H9 (cell line): Measurements from ENCODE around the gene CFAP61. TPM values are rescaled to one million over a fixed set of nuclear protein-coding genes. Genes with fewer than 3 reads are reported as not detected.

ENCODE experiments used
- DNase-seq: peaks from one replicate; pipeline ENCODE4 v3.0.0-alpha.2; 2017
- H2AFZ ChIP-seq: one replicate; pipeline ENCODE4 v1.6.1; 2013; ENCODE audit warnings: mild to moderate bottlenecking, low read length, control low read depth, moderate library complexity
- H2AK5ac ChIP-seq: 2 replicates; pipeline ENCODE4 v1.6.1; 2013; ENCODE audit warnings: low read length, control low read depth, mixed read lengths; ENCODE audit not compliant: insufficient read length
- H2BK120ac ChIP-seq: one replicate; pipeline ENCODE4 v1.6.1; 2013; ENCODE audit warnings: low read depth, mild to moderate bottlenecking, low read length, control low read depth, inconsistent platforms; ENCODE audit not compliant: poor library complexity, severe bottlenecking
- H2BK12ac ChIP-seq: 2 replicates; pipeline ENCODE4 v1.6.1; 2013; ENCODE audit warnings: low read length, control low read depth, mixed read lengths, low read depth; ENCODE audit not compliant: insufficient read length
- H2BK15ac ChIP-seq: 2 replicates; pipeline ENCODE4 v1.6.1; 2013; ENCODE audit warnings: low read depth, low read length, control low read depth
- H2BK20ac ChIP-seq: one replicate; pipeline ENCODE4 v1.6.1; 2013; ENCODE audit warnings: low read depth, mild to moderate bottlenecking, low read length, control low read depth, inconsistent platforms; ENCODE audit not compliant: poor library complexity, severe bottlenecking
- H2BK5ac ChIP-seq: 2 replicates; pipeline ENCODE4 v1.6.1; 2013; ENCODE audit warnings: low read length, control low read depth, mixed read lengths; ENCODE audit not compliant: insufficient read length
- H3K14ac ChIP-seq: 2 replicates; pipeline ENCODE4 v1.6.1; 2013; ENCODE audit warnings: low read length, control low read depth; ENCODE audit not compliant: insufficient read depth
- H3K18ac ChIP-seq: 2 replicates; pipeline ENCODE4 v1.6.1; 2013; ENCODE audit warnings: low read depth, mild to moderate bottlenecking, mixed read lengths, low read length, control low read depth; ENCODE audit not compliant: insufficient read length
- H3K23ac ChIP-seq: 2 replicates; pipeline ENCODE4 v1.6.1; 2013; ENCODE audit warnings: low read length, control low read depth, mixed read lengths, low read depth; ENCODE audit not compliant: insufficient read length
- H3K23me2 ChIP-seq: 2 replicates; pipeline ENCODE4 v1.6.1; 2013; ENCODE audit warnings: low read depth, mild to moderate bottlenecking, mixed read lengths, low read length, control low read depth; ENCODE audit not compliant: insufficient read length, poor library complexity, severe bottlenecking
- H3K27ac ChIP-seq: 2 replicates; pipeline ENCODE4 v1.5.1; 2013; ENCODE audit warnings: low read length, control low read depth, mixed read lengths, low read depth; ENCODE audit not compliant: insufficient read length
- H3K27me3 ChIP-seq: 2 replicates; pipeline ENCODE4 v1.6.1; 2013; ENCODE audit warnings: low read length, control low read depth, inconsistent platforms; ENCODE audit not compliant: insufficient read depth
- H3K4ac ChIP-seq: 2 replicates; pipeline ENCODE4 v1.6.1; 2013; ENCODE audit warnings: low read depth, mild to moderate bottlenecking, control low read depth, inconsistent platforms, low read length, moderate library complexity
- H3K4me1 ChIP-seq: 2 replicates; pipeline ENCODE4 v1.6.1; 2013; ENCODE audit warnings: low read length, control low read depth, inconsistent platforms; ENCODE audit not compliant: insufficient read depth
- H3K4me2 ChIP-seq: 2 replicates; pipeline ENCODE4 v1.6.1; 2013; ENCODE audit warnings: low read length, control low read depth, mixed read lengths; ENCODE audit not compliant: insufficient read length, insufficient read depth
- H3K56ac ChIP-seq: 2 replicates; pipeline ENCODE4 v1.6.1; 2013; ENCODE audit warnings: low read depth, mild to moderate bottlenecking, mixed read lengths, low read length, control low read depth; ENCODE audit not compliant: insufficient read length
- H3K79me1 ChIP-seq: 2 replicates; pipeline ENCODE4 v1.6.1; 2013; ENCODE audit warnings: low read depth, mild to moderate bottlenecking, moderate library complexity, low read length, control low read depth, inconsistent platforms; ENCODE audit not compliant: insufficient read depth, poor library complexity, severe bottlenecking
- H3K79me2 ChIP-seq: 2 replicates; pipeline ENCODE4 v1.6.1; 2013; ENCODE audit warnings: low read length, control low read depth, inconsistent platforms; ENCODE audit not compliant: insufficient read depth
- H3K9ac ChIP-seq: 2 replicates; pipeline ENCODE4 v1.6.1; 2013; ENCODE audit warnings: low read length, control low read depth, mixed read lengths; ENCODE audit not compliant: insufficient read length; ENCODE audit errors: extremely low read depth
- H3K9me3 ChIP-seq: one replicate; pipeline ENCODE4 v1.6.1; 2013; ENCODE audit warnings: low read depth, low read length, inconsistent platforms; ENCODE audit not compliant: control insufficient read depth
- H3T11ph ChIP-seq: one replicate; pipeline ENCODE4 v1.6.1; 2013; ENCODE audit warnings: mild to moderate bottlenecking, low read length, control low read depth, inconsistent platforms
- H4K20me1 ChIP-seq: one replicate; pipeline ENCODE4 v1.6.1; 2013; ENCODE audit not compliant: control insufficient read depth, insufficient read length, insufficient read depth
- H4K5ac ChIP-seq: 2 replicates; pipeline ENCODE4 v1.6.1; 2013; ENCODE audit warnings: low read depth, mild to moderate bottlenecking, mixed read lengths, low read length, control low read depth; ENCODE audit not compliant: insufficient read length
- H4K8ac ChIP-seq: replicated peaks from 2 replicates; pipeline ENCODE4 v1.6.1; 2013; ENCODE audit warnings: low read length, control low read depth, mixed read lengths, low read depth; ENCODE audit not compliant: insufficient read length
- H4K91ac ChIP-seq: 2 replicates; pipeline ENCODE4 v1.6.1; 2013; ENCODE audit warnings: low read depth, mild to moderate bottlenecking, moderate library complexity, mixed read lengths, low read length, control low read depth; ENCODE audit not compliant: insufficient read length
- H3K27ac Mint-ChIP-seq, 3 experiments: 2 replicates in 2 of 3; 3 replicates in 1 of 3; pipeline ENCODE4 v1.8.0; 2020 to 2021; ENCODE audit warnings: mixed read lengths in 3 of 3, mild to moderate bottlenecking in 1 of 3, moderate library complexity in 1 of 3
- H3K27me3 Mint-ChIP-seq: 2 replicates; pipeline ENCODE4 v1.8.0; 2021; ENCODE audit warnings: low read depth, mild to moderate bottlenecking, moderate library complexity, mixed read lengths
- H3K36me3 Mint-ChIP-seq, 3 experiments: 2 replicates in 2 of 3; 3 replicates in 1 of 3; pipeline ENCODE4 v1.8.0; 2020 to 2021; ENCODE audit warnings: low read depth in 3 of 3, mixed read lengths in 3 of 3; ENCODE audit not compliant: insufficient read depth in 1 of 3
- H3K4me1 Mint-ChIP-seq, 2 experiments: 2 replicates each; pipeline ENCODE4 v1.8.0; 2020; ENCODE audit warnings: mixed read lengths in 2 of 2
- H3K4me3 Mint-ChIP-seq, 2 experiments: 2 replicates in 1 of 2; 3 replicates in 1 of 2; pipeline ENCODE4 v1.8.0; 2020 to 2021; ENCODE audit warnings: mild to moderate bottlenecking in 2 of 2, mixed read lengths in 2 of 2, moderate library complexity in 1 of 2
- H3K9me3 Mint-ChIP-seq, 2 experiments: 2 replicates in 1 of 2; 3 replicates in 1 of 2; pipeline ENCODE4 v1.8.0; 2020; ENCODE audit warnings: mild to moderate bottlenecking in 2 of 2, mixed read lengths in 2 of 2, moderate library complexity in 1 of 2
- WGBS: extraction: QIAGEN DNeasy Blood & Tissue Kit; methylation state at CpG from one replicate; pipeline ENCODE4 v1.1.7; 2013; ENCODE audit warnings: missing lambda C conversion rate, low lambda C conversion rate, mixed read lengths; ENCODE audit not compliant: insufficient read length; ENCODE audit errors: extremely low coverage; 5-methylcytosine and 5-hydroxymethylcytosine counted together
- total RNA-seq: library from RNA; stranded (reverse); gene quantifications from 2 replicates; pipeline ENCODE4 v1.2.1, GENCODE V29; 2021
- TF ChIP-seq, protein P1 (sequence below): fragments of 200-600 bp; sonication (generic); conservative IDR thresholded peaks from 3 replicates; pipeline ENCODE4 v1.8.0; 2021; ENCODE audit warnings: antibody characterized with exemption, mild to moderate bottlenecking

Gene CFAP61
- total RNA-seq, 1 experiment from 2014 or later: 0.44 TPM

GRCh38 chr20:20331156-20331555, 278.8 kb downstream of the CFAP61 start:
- H3K9me3 Mint-ChIP-seq: peaks cover 0 to 3% of the 10 kb centered on the region in 2 experiments; a peak in 1 of 5 replicates
- WGBS: no CpG with 5 or more reads among the region's 1 CpG
- no peaks in the 10 kb centered on the region for H3K9me3 ChIP-seq

More at GRCh38 chr20:20331156-20331555, 278.8 kb downstream of the CFAP61 start:
- Histone ChIP-seq H4K5ac (no peak overlapping the region), H3K27ac (no peak overlapping the region), H3K23ac (no peak overlapping the region), H3K4me2 (no peak overlapping the region), H2BK20ac (no peak overlapping the region), H3K14ac (no peak overlapping the region), H2BK120ac (no peak overlapping the region), H4K91ac (no peak overlapping the region), H3K79me1 (no peaks in the 10 kb centered on the region), H4K8ac (no peak overlapping the region), H3K4ac (no peak overlapping the region), H3K27me3 (no peaks in the 10 kb centered on the region), H4K20me1 (no peaks in the 10 kb centered on the region), H3K79me2 (no peaks in the 10 kb centered on the region; the same call in 1 of the 2 replicates), H2BK15ac (no peak overlapping the region), H2BK12ac (no peak overlapping the region), H2AK5ac (no peak overlapping the region), H2AFZ (no peak overlapping the region), H3K23me2 (no peaks in the 10 kb centered on the region), H3K56ac (no peak overlapping the region), H3K9ac (no peak overlapping the region), H3K4me1 (no peaks in the 10 kb centered on the region), H3T11ph (no peak overlapping the region), H3K18ac (no peak overlapping the region), H2BK5ac (no peak overlapping the region)
- TF ChIP-seq, protein P1, sequence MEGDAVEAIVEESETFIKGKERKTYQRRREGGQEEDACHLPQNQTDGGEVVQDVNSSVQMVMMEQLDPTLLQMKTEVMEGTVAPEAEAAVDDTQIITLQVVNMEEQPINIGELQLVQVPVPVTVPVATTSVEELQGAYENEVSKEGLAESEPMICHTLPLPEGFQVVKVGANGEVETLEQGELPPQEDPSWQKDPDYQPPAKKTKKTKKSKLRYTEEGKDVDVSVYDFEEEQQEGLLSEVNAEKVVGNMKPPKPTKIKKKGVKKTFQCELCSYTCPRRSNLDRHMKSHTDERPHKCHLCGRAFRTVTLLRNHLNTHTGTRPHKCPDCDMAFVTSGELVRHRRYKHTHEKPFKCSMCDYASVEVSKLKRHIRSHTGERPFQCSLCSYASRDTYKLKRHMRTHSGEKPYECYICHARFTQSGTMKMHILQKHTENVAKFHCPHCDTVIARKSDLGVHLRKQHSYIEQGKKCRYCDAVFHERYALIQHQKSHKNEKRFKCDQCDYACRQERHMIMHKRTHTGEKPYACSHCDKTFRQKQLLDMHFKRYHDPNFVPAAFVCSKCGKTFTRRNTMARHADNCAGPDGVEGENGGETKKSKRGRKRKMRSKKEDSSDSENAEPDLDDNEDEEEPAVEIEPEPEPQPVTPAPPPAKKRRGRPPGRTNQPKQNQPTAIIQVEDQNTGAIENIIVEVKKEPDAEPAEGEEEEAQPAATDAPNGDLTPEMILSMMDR: no peak
- no peaks in the 10 kb centered on the region for H3K36me3 Mint-ChIP-seq
- no peak for DNase-seq
- H3K27me3 Mint-ChIP-seq: no peaks in the 10 kb centered on the region
- no peaks in the 10 kb centered on the region for H3K4me1 Mint-ChIP-seq
- H3K27ac Mint-ChIP-seq: no peak overlapping the region
- no peak overlapping the region for H3K4me3 Mint-ChIP-seq
